OCI-LY3 (cell line): ENCODE data around the gene LILRB1.
A peak's percentile ranks its signal among the peaks of the same experiment; 100 is the strongest.

Experiments used
- H2AFZ ChIP-seq: fragments of 200-600, 300-600 bp; shearing (Covaris generic); 2 replicates; pipeline ENCODE4 v1.6.0; 2014; ENCODE audit warnings: antibody characterized with exemption, low read depth, low read length
- H3K27ac ChIP-seq: fragments of 200-600, 300-600 bp; sonication (generic); 2 replicates; pipeline ENCODE4 v1.5.1; 2014; ENCODE audit warnings: mild to moderate bottlenecking, low read length, moderate library complexity, mixed read lengths
- H3K27me3 ChIP-seq: fragments of 200-600, 300-600 bp; sonication (generic); 2 replicates; pipeline ENCODE4 v1.6.1; 2014; ENCODE audit warnings: low read depth, low read length, mixed read lengths
- H3K36me3 ChIP-seq: fragments of 200-600, 300-600 bp; sonication (generic); replicated peaks from 2 replicates; pipeline ENCODE3; 2014; ENCODE audit warnings: low read depth, low read length, mixed read lengths
- H3K4me1 ChIP-seq: fragments of 300-600, 200-600 bp; sonication (generic); 2 replicates; pipeline ENCODE4 v1.6.1; 2014; ENCODE audit warnings: low read length, mixed read lengths
- H3K4me2 ChIP-seq: fragments of 200-600, 300-600 bp; sonication (generic); 2 replicates; pipeline ENCODE4 v1.6.1; 2014; ENCODE audit warnings: low read length, mixed read lengths
- H3K4me3 ChIP-seq: fragments of 300-600, 200-600 bp; sonication (generic); 2 replicates; pipeline ENCODE4 v1.5.1; 2014; ENCODE audit warnings: antibody characterized with exemption, mild to moderate bottlenecking, low read length, moderate library complexity
- H3K79me2 ChIP-seq: fragments of 300-600, 200-600 bp; shearing (Covaris generic); 2 replicates; pipeline ENCODE4 v1.6.1; 2014; ENCODE audit warnings: mild to moderate bottlenecking, low read length, mixed read lengths
- H3K9ac ChIP-seq: fragments of 300-600, 200-600 bp; shearing (Covaris generic); 2 replicates; pipeline ENCODE4 v1.6.0; 2014; ENCODE audit warnings: mild to moderate bottlenecking, low read length, moderate library complexity
- H3K9me3 ChIP-seq: fragments of 200-600, 300-600 bp; shearing (Covaris generic); 2 replicates; pipeline ENCODE4 v1.6.1; 2014; ENCODE audit warnings: low read length, mixed read lengths; ENCODE audit not compliant: insufficient read depth
- H4K20me1 ChIP-seq: fragments of 200-600, 300-600 bp; sonication (generic); 2 replicates; pipeline ENCODE4 v1.6.1; 2016; ENCODE audit warnings: low read length, mixed read lengths; ENCODE audit not compliant: insufficient read depth
- EZH2phosphoT487 ChIP-seq: fragments of 200-600 bp; shearing (Covaris generic); IDR thresholded peaks from 2 replicates; pipeline ENCODE4 v1.6.1; 2018; ENCODE audit warnings: antibody characterized with exemption, mixed run types, low read depth
- TF ChIP-seq, protein P1 (sequence below): fragments of 200-600, 300-600 bp; sonication (generic); IDR thresholded peaks from 2 replicates; pipeline ENCODE4 v1.5.1; 2014; ENCODE audit warnings: antibody characterized with exemption, low read length, low read depth

The LILRB1 gene

DNA sequence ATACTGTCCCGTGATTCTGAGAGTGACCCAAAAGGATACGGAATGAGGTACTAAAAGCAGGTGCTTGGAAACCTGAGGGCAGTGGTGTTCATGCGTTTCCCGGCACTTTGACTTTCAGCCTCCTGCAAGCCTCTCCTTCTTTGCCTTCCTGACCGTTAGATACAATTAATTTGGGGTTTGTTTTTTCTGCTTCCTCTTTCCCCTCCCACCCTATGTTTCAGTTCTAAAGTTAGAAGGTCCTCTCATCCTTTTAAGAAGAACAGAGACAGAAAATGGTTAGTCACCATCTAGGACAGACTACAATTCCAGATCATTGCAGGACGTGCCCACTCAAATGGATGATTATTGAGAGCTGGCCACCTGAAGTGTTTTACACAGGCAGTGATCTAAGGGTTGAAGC, 30.7 kb downstream of the LILRB1 start:
- H3K27me3 ChIP-seq, result peaks cover 3% of the 10 kb centered on the region; the same call in 1 of the 2 replicates
- H3K36me3 ChIP-seq, result peaks cover 18% of the 10 kb centered on the region
- H3K79me2 ChIP-seq, result no peaks in the 10 kb centered on the region
- H3K4me3 ChIP-seq, result peak overlapping the region; percentile 74
- TF ChIP-seq EZH2phosphoT487, result no peak
- TF ChIP-seq, protein P1, sequence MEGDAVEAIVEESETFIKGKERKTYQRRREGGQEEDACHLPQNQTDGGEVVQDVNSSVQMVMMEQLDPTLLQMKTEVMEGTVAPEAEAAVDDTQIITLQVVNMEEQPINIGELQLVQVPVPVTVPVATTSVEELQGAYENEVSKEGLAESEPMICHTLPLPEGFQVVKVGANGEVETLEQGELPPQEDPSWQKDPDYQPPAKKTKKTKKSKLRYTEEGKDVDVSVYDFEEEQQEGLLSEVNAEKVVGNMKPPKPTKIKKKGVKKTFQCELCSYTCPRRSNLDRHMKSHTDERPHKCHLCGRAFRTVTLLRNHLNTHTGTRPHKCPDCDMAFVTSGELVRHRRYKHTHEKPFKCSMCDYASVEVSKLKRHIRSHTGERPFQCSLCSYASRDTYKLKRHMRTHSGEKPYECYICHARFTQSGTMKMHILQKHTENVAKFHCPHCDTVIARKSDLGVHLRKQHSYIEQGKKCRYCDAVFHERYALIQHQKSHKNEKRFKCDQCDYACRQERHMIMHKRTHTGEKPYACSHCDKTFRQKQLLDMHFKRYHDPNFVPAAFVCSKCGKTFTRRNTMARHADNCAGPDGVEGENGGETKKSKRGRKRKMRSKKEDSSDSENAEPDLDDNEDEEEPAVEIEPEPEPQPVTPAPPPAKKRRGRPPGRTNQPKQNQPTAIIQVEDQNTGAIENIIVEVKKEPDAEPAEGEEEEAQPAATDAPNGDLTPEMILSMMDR, result no peak
- peak overlapping the region; percentile 12; the same call in 1 of the 2 replicates for H2AFZ ChIP-seq
- no peaks in the 10 kb centered on the region for H4K20me1 ChIP-seq
- peaks cover 33% of the 10 kb centered on the region for H3K4me1 ChIP-seq
- peak overlapping the region; percentile 79; the same call in 1 of the 2 replicates for H3K9ac ChIP-seq
- H3K9me3 ChIP-seq, result no peaks in the 10 kb centered on the region
- peak overlapping the region; percentile 82 for H3K27ac ChIP-seq
- peak overlapping the region; percentile 82 for H3K4me2 ChIP-seq

DNA sequence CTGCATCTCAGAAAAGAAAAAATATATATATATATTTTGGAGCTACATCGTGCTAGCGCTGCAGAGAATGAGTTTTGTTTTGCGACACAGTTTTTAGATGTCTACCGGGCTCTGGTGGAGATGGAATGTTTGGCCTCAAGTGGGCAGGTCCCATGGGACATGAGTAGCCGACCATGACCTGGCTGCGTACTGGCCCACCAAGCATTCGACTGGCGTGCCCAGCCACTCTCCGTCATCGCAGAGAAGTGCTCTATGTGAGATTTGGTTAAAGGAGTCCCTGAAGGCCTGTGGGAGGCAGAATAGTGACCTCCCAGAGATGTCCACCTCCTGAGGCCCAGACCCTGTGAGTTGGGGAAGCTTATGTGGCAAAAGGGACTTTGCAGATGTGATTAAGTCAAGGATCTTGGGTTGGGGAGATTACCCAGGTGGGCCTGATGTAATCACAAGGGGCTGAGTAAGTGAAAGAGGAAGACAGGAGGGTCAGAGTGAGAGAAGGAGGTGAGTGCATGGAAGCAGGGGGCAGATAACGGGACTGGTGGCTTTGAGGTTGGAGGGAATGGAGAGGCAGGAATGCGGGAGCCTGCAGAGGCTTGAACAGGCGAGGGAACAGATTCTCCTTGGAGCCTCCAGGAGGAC, 31.7 kb downstream of the LILRB1 start:
- H3K4me3 ChIP-seq, result peak overlapping the region; percentile 74
- peaks cover 3% of the 10 kb centered on the region; the same call in 1 of the 2 replicates for H3K27me3 ChIP-seq
- H3K36me3 ChIP-seq, result peaks cover 24% of the 10 kb centered on the region
- TF ChIP-seq EZH2phosphoT487, result no peak
- TF ChIP-seq, protein P1, result no peak
- H3K9me3 ChIP-seq, result no peaks in the 10 kb centered on the region
- H2AFZ ChIP-seq, result no peak overlapping the region
- peak overlapping the region; percentile 79 for H3K9ac ChIP-seq
- no peaks in the 10 kb centered on the region for H4K20me1 ChIP-seq
- peak overlapping the region; percentile 82 for H3K27ac ChIP-seq
- H3K79me2 ChIP-seq, result no peaks in the 10 kb centered on the region
- peak overlapping the region; percentile 82 for H3K4me2 ChIP-seq
- peaks cover 33% of the 10 kb centered on the region for H3K4me1 ChIP-seq

DNA sequence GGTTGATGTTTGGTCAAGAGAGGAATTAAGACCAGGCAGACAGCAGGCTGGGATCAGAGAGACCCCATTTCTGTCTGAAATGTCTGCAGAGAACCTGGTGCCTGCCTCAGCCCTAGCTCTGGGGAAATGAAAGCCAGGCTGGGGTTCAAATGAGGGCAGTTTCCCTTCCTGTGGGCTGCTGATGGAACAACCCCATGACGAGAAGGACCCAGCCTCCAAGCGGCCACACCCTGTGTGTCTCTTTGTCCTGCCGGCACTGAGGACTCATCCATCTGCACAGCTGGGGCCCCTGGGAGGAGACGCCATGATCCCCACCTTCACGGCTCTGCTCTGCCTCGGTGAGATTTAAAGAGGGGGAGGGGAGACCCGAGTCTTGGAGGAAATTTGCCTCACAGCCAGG, 32.4 kb downstream of the LILRB1 start, which contains the start of gene LILRB4:
Gene LILRB4, plus strand, starts transcription at position 256 of the 400 bp plus-strand sequence. Its CDS starts 49 bp downstream, at position 305.
- TF ChIP-seq, protein P1, result no peak
- TF ChIP-seq EZH2phosphoT487, result no peak
- peak within 1 kb of the TSS; percentile 3; the same call in 1 of the 2 replicates for H2AFZ ChIP-seq
- peaks cover 3% of the 10 kb centered on the region; the same call in 1 of the 2 replicates for H3K27me3 ChIP-seq
- H3K79me2 ChIP-seq, result no peaks in the 10 kb centered on the region
- peak within 1 kb of the TSS; percentile 79 for H3K9ac ChIP-seq
- H3K4me2 ChIP-seq, result peak within 1 kb of the TSS; percentile 82
- no peaks in the 10 kb centered on the region for H3K9me3 ChIP-seq
- H3K36me3 ChIP-seq, result peaks cover 25% of the 10 kb centered on the region
- H3K4me3 ChIP-seq, result peak within 1 kb of the TSS; percentile 74
- peak within 1 kb of the TSS; percentile 82 for H3K27ac ChIP-seq
- peaks cover 33% of the 10 kb centered on the region for H3K4me1 ChIP-seq
- no peaks in the 10 kb centered on the region for H4K20me1 ChIP-seq

DNA sequence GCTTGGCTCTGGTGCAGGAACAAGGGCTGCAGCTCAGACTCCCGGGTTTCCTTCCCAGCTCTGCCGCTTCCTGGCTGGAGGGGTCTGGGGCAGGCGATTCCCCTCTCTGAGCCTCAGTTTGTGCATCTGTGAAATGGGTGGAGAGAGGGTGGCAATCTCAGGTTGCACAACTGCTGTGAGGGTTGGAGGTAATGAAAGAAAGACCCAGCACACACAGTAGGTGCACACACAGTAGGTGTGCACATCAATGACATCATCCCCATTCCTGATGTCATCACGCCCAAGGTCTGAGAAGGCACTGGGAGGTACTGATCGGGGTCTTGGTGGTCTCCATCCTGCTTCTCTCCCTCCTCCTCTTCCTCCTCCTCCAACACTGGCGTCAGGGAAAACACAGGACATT, 35.2 kb downstream of the LILRB1 start:
- Histone ChIP-seq H2AFZ (no peak overlapping the region), H3K27ac (no peak overlapping the region), H3K4me3 (no peak overlapping the region), H3K36me3 (peaks cover 37% of the 10 kb centered on the region), H3K79me2 (no peaks in the 10 kb centered on the region), H3K4me2 (no peak overlapping the region), H3K9ac (no peak overlapping the region), H3K27me3 (peaks cover 10% of the 10 kb centered on the region; the same call in 1 of the 2 replicates), H3K4me1 (peaks cover 26% of the 10 kb centered on the region), H4K20me1 (no peaks in the 10 kb centered on the region), H3K9me3 (no peaks in the 10 kb centered on the region)
- TF ChIP-seq EZH2phosphoT487, result no peak
- TF ChIP-seq, protein P1, result no peak
